ENCODE results near the gene OPCML.

The OPCML gene

DNA sequence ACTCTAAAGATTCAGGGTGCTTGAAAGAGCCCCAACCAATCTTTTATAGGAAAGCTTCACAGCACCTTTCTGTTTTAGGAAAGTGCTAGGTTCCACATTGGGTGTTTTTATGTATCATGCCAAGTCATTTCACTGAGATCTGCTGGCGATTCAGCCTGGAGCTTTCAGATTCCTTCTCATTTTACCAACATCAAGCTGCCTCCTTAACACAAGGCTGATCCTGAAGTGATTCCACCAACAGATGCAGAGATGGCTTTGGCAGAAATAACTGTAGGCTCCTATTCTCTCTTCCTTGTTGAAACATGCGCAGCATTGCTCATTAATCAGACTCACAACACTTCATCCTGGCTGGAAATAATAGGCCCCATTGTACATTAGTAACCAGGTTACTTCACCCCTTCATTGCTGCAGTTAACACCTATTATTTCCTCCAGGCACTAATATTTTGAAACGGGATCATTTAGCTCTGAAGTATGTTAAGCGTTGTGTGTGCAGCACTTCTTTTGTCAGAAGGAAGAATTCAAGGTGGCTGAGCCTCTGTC lies 89.0 kb downstream of the OPCML start:
- no peak overlapping the region for H3K4me3 ChIP-seq (replicated peaks; ENCODE audit: insufficient read depth, low read length)
- no peak overlapping the region for H3K27ac ChIP-seq (replicated peaks)
- TF ChIP-seq, protein P1, sequence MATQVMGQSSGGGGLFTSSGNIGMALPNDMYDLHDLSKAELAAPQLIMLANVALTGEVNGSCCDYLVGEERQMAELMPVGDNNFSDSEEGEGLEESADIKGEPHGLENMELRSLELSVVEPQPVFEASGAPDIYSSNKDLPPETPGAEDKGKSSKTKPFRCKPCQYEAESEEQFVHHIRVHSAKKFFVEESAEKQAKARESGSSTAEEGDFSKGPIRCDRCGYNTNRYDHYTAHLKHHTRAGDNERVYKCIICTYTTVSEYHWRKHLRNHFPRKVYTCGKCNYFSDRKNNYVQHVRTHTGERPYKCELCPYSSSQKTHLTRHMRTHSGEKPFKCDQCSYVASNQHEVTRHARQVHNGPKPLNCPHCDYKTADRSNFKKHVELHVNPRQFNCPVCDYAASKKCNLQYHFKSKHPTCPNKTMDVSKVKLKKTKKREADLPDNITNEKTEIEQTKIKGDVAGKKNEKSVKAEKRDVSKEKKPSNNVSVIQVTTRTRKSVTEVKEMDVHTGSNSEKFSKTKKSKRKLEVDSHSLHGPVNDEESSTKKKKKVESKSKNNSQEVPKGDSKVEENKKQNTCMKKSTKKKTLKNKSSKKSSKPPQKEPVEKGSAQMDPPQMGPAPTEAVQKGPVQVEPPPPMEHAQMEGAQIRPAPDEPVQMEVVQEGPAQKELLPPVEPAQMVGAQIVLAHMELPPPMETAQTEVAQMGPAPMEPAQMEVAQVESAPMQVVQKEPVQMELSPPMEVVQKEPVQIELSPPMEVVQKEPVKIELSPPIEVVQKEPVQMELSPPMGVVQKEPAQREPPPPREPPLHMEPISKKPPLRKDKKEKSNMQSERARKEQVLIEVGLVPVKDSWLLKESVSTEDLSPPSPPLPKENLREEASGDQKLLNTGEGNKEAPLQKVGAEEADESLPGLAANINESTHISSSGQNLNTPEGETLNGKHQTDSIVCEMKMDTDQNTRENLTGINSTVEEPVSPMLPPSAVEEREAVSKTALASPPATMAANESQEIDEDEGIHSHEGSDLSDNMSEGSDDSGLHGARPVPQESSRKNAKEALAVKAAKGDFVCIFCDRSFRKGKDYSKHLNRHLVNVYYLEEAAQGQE (IDR thresholded peaks at IDR 0.05; ENCODE audit: insufficient replicate concordance, low read depth) = no peak
- DNase-seq (ENCODE audit: low read depth in 1 of 2, low spot score in 1 of 2) = no peak
- no peaks in the 10 kb centered on the region for H3K27me3 ChIP-seq (ENCODE audit: insufficient read depth, poor library complexity, severe bottlenecking)

DNA sequence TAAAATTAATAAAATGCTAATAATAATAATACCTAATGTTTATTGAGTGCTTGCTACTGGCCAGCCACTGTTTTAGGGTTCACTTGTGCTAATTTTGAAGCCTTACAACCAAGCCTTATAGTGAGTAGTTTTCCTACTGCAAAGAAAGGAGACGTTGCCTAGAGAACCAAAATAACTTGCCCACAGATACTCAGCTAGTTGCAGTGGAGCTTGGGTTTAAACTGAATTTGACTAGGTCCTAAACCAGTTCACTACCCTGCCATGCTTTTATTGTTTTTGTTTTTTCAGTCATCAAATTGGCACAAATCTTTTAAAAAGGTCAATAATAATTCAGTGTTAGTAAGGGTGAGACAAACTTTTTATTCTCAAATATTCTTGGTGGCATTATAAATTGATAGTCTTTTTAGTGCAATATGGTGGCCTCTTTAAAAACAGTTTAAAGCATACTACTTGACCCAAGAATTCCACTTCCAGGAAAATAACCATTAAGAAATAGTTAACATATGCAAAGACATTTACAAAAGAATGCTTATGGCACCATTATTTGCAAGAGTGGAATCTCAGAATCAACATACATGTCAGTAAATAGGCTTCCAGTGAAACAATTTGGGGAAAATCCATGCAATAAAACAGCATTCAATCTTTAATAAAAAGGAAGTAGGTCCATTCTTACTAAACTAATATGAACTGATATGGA lies 90.2 kb downstream of the OPCML start:
- Histone ChIP-seq H3K4me3 (replicated peaks; ENCODE audit: insufficient read depth, low read length) (no peak overlapping the region), H3K27ac (replicated peaks) (no peak overlapping the region), H3K27me3 (ENCODE audit: insufficient read depth, poor library complexity, severe bottlenecking) (no peaks in the 10 kb centered on the region)
- TF ChIP-seq, protein P2, sequence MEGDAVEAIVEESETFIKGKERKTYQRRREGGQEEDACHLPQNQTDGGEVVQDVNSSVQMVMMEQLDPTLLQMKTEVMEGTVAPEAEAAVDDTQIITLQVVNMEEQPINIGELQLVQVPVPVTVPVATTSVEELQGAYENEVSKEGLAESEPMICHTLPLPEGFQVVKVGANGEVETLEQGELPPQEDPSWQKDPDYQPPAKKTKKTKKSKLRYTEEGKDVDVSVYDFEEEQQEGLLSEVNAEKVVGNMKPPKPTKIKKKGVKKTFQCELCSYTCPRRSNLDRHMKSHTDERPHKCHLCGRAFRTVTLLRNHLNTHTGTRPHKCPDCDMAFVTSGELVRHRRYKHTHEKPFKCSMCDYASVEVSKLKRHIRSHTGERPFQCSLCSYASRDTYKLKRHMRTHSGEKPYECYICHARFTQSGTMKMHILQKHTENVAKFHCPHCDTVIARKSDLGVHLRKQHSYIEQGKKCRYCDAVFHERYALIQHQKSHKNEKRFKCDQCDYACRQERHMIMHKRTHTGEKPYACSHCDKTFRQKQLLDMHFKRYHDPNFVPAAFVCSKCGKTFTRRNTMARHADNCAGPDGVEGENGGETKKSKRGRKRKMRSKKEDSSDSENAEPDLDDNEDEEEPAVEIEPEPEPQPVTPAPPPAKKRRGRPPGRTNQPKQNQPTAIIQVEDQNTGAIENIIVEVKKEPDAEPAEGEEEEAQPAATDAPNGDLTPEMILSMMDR (IDR thresholded peaks at IDR 0.05; ENCODE audit: insufficient read depth, low read length) = no peak
- TF ChIP-seq, protein P1 (IDR thresholded peaks at IDR 0.05; ENCODE audit: insufficient replicate concordance, low read depth) = no peak
- TF ChIP-seq SPI1 (IDR thresholded peaks at IDR 0.05; ENCODE audit: borderline replicate concordance, low read depth) (no peak), POLR2AphosphoS5 (IDR thresholded peaks at IDR 0.05; ENCODE audit: low read depth) (no peak), GABPA (IDR thresholded peaks at IDR 0.05; ENCODE audit: low read depth) (no peak)
- no peak for DNase-seq (ENCODE audit: low read depth in 1 of 2, low spot score in 1 of 2)

DNA sequence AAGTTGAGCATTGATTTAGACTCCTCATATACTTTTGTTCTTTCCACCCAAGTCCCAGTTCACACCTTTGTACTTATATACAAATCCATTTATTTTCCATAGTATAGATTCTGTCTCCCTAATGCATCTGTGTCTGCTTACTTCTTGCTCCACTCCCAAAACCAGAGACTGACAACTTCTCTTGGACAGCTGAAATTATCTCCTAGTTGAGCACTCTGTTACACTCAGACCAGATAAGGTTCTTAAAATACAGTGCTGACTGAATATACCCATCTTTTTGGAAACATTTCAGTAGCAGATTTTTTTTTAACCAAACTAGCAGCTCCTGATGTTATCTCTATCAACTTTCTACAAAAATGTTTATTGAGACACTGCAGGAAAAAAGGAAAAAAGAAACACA lies 106.3 kb downstream of the OPCML start:
- Histone ChIP-seq H3K4me3 (replicated peaks; ENCODE audit: insufficient read depth, low read length) (no peak overlapping the region), H3K27me3 (ENCODE audit: insufficient read depth, poor library complexity, severe bottlenecking) (no peaks in the 10 kb centered on the region), H3K27ac (replicated peaks) (no peak overlapping the region)
- DNase-seq (ENCODE audit: low read depth in 1 of 2, low spot score in 1 of 2) = no peak
- TF ChIP-seq, protein P1 (IDR thresholded peaks at IDR 0.05; ENCODE audit: insufficient replicate concordance, low read depth) = no peak
- TF ChIP-seq SPI1 (IDR thresholded peaks at IDR 0.05; ENCODE audit: borderline replicate concordance, low read depth) (no peak), POLR2AphosphoS5 (IDR thresholded peaks at IDR 0.05; ENCODE audit: low read depth) (no peak), GABPA (IDR thresholded peaks at IDR 0.05; ENCODE audit: low read depth) (no peak)
- TF ChIP-seq, protein P2 (IDR thresholded peaks at IDR 0.05; ENCODE audit: insufficient read depth, low read length) = no peak

Data from HL-60 (cell line).